GM12878 (cell line): Measurements from ENCODE around the gene UBASH3A. TPM values are rescaled to one million over a fixed set of nuclear protein-coding genes. Genes with fewer than 3 reads are reported as not detected.

ENCODE experiments used
- ATAC-seq: fragments of 200-7000 bp; cut with Tn5 transposase; 3 replicates; pipeline ENCODE4 v1.9.1; 2020; ENCODE audit warnings: mild to moderate bottlenecking, moderate library complexity
- BruUV-seq: library from RNA; stranded (reverse); fragments of 400-500 nt; replicated peaks from 2 replicates; lab custom pipeline; 2021; lab: Mats Ljungman, UMichigan
- CTCF ChIA-PET: fragments of 300-600 bp; sonication (Branson Sonifier 250); formaldehyde crosslinking; extraction: SDS; loops from one replicate; lab custom pipeline; 2021; ENCODE audit warnings: inconsistent platforms; lab: Yijun Ruan, JAX
- POLR2A ChIA-PET: fragments of 350-600 bp; formaldehyde crosslinking; extraction: SDS; loops from one replicate; lab custom pipeline; 2021; ENCODE audit warnings: inconsistent platforms; lab: Charles Lee
- RAD21 ChIA-PET: fragments of 300-600 bp; sonication (Branson Sonifier 250); formaldehyde crosslinking; loops from one replicate; lab custom pipeline; 2023; ENCODE audit warnings: antibody characterized with exemption; ENCODE audit not compliant: unreplicated experiment; lab: Charles Lee
- SMC1A ChIA-PET: fragments of 300-600 bp; sonication (Branson Sonifier 250); formaldehyde crosslinking; loops from one replicate; lab custom pipeline; 2023; ENCODE audit not compliant: unreplicated experiment, uncharacterized antibody; lab: Charles Lee
- DNase-seq: peaks from one replicate; pipeline ENCODE4 v3.0.0-alpha.2; 2011; ENCODE audit warnings: low read depth, low spot score
- FAIRE-seq: peaks from 3 replicates; lab custom pipeline; 2011; peaks lifted over from hg19 to GRCh38; lab: Jason Lieb, UNC
- H2AFZ ChIP-seq: 2 replicates; pipeline ENCODE4 v1.6.0; 2011; ENCODE audit warnings: low read depth, low read length, control low read depth; ENCODE audit not compliant: control insufficient read depth
- H3K27ac ChIP-seq: 2 replicates; pipeline ENCODE4 v1.5.1; 2011; ENCODE audit warnings: control low read depth; ENCODE audit not compliant: control insufficient read depth, insufficient read depth
- H3K27me3 ChIP-seq, 2 experiments: replicated peaks in 1 of 2; 2 replicates each; pipeline versions ENCODE4 v1.6.0 to v1.6.1; 2011; ENCODE audit warnings: low read length in 1 of 2; ENCODE audit not compliant: control insufficient read depth in 2 of 2, insufficient read depth in 2 of 2
- H3K36me3 ChIP-seq, 2 experiments: 2 replicates each; pipeline ENCODE4 v1.5.1; 2011; ENCODE audit warnings: low read length in 1 of 2; ENCODE audit not compliant: control insufficient read depth in 2 of 2, insufficient read depth in 2 of 2
- H3K4me1 ChIP-seq: 2 replicates; pipeline ENCODE4 v1.6.1; 2011; ENCODE audit warnings: mild to moderate bottlenecking, low read length, moderate library complexity, mixed read lengths; ENCODE audit not compliant: control insufficient read depth, insufficient read depth
- H3K4me2 ChIP-seq: 2 replicates; pipeline ENCODE4 v1.6.0; 2011; ENCODE audit warnings: control low read depth; ENCODE audit not compliant: control insufficient read depth, insufficient read depth
- H3K4me3 ChIP-seq: fragments of 200-600 bp; sonication (generic); 2 replicates; pipeline ENCODE4 v1.5.1; 2016
- H3K79me2 ChIP-seq: 2 replicates; pipeline ENCODE4 v1.6.0; 2011; ENCODE audit warnings: low read length; ENCODE audit not compliant: control insufficient read depth, insufficient read depth
- H3K9ac ChIP-seq: 2 replicates; pipeline ENCODE4 v1.8.0; 2011; ENCODE audit warnings: low read length, control low read depth, mixed read lengths; ENCODE audit not compliant: control insufficient read depth, insufficient read depth
- H3K9me3 ChIP-seq: replicated peaks from 3 replicates; pipeline ENCODE4 v1.5.1; 2011; ENCODE audit warnings: mild to moderate bottlenecking, low read length; ENCODE audit not compliant: control insufficient read depth, insufficient read depth
- H4K20me1 ChIP-seq: 2 replicates; pipeline ENCODE4 v1.6.0; 2011; ENCODE audit not compliant: control insufficient read depth, insufficient read depth
- CBX5 ChIP-seq: sonication (generic); IDR thresholded peaks from 2 replicates; pipeline ENCODE4 v1.6.1; 2016; ENCODE audit warnings: low read depth, moderate library complexity, mild to moderate bottlenecking, inconsistent platforms
- NFIC ChIP-seq: IDR thresholded peaks from 2 replicates; pipeline ENCODE4 v1.6.1; 2012; ENCODE audit warnings: low read depth, mild to moderate bottlenecking, inconsistent platforms, low read length, moderate library complexity
- ZNF217 ChIP-seq: fragments of 450-650 bp; IDR thresholded peaks from 2 replicates; pipeline ENCODE4 v1.6.1; 2017; ENCODE audit warnings: antibody characterized with exemption, mild to moderate bottlenecking
- WGBS: methylation state at CpG from one replicate; pipeline ENCODE4 v1.1.6; 2016; ENCODE audit warnings: low lambda C conversion rate; ENCODE audit not compliant: insufficient replicate concordance, insufficient coverage; ENCODE audit errors: missing lambda C conversion rate; 5-methylcytosine and 5-hydroxymethylcytosine counted together
- in situ Hi-C: fragments of 300-500 bp; cut with MboI; formaldehyde crosslinking; loops from 9 replicates; pipeline ENCODE4 v1.14.3; 2018; ENCODE audit warnings: mixed read lengths
- intact Hi-C: fragments of 100-400 bp; cut with micrococcal nuclease; formaldehyde crosslinking; loops from one replicate; pipeline ENCODE4 v1.14.2; 2022; ENCODE audit not compliant: unreplicated experiment
- polyA plus RNA-seq, 11 experiments: library from polyadenylated mRNA; depleted of rRNA in 4 of 11; unstranded in 6 of 11; stranded (reverse) in 5 of 11; fragments of >200 nt; fragmentation: Nextera tagmentation in 4 of 11; fragmentation: Illumina TruSeq in 1 of 11; extraction: Ambion mirVana in 4 of 11; extraction: Trizol in 1 of 11; gene quantifications; 1 replicate in 1 of 11; 2 replicates in 10 of 11; pipeline versions ENCODE4 v1.2.1 to v1.2.3, GENCODE V29; 2011 to 2016; ENCODE audit warnings: inconsistent platforms in 2 of 11, missing spikeins in 2 of 11, low read depth in 1 of 11
- total RNA-seq, 4 experiments: library from RNA; depleted of rRNA in 3 of 4; stranded (reverse); fragments of >200 nt in 3 of 4; fragmentation: Illumina TruSeq in 1 of 4; extraction: Trizol in 1 of 4; gene quantifications; 2 replicates each; pipeline versions ENCODE4 v1.2.1 to v1.2.3, GENCODE V29; 2013 to 2021

Gene UBASH3A
- total and polyA plus RNA-seq, 10 of the 15 experiments (the other 5 are each of a cell fraction or from before 2014, with no cell fraction given): 0.04 to 0.39 (median 0.23) TPM; not detected in 1

GRCh38 chr21:42446531-42446930 is 42.8 kb downstream of the UBASH3A start:
- WGBS: 51% methylated on average over 4 of the region's 4 CpGs
- ATAC-seq: no peak
- Histone ChIP-seq H3K9me3 (no peaks in the 10 kb centered on the region), H2AFZ (no peak overlapping the region), H3K79me2 (no peaks in the 10 kb centered on the region), H3K27ac (no peak overlapping the region), H3K4me1 (peaks cover 17% of the 10 kb centered on the region), H3K36me3 (no peaks in the 10 kb centered on the region), H3K9ac (no peak overlapping the region), H3K4me2 (no peak overlapping the region), H3K27me3 (no peaks in the 10 kb centered on the region), H3K4me3 (no peak overlapping the region), H4K20me1 (no peaks in the 10 kb centered on the region)
- ChIA-PET POLR2A (interaction anchor here (1.1 kb wide), 1 partner anchor 54 kb away, joined by 3 read pairs; no protein-coding TSS in a partner anchor), CTCF (interaction anchor here (0.9 to 2.8 kb wide), 10 partner anchors 14 to 301 kb away, joined by 3 to 19 read pairs (median 4); no protein-coding TSS in a partner anchor), SMC1A (interaction anchor here (0.8 to 2.1 kb wide), 10 partner anchors 21 to 301 kb away, joined by 3 to 8 read pairs (median 4); no protein-coding TSS in a partner anchor), RAD21 (interaction anchor here (0.9 to 2.0 kb wide), 8 partner anchors 21 to 282 kb away, joined by 3 to 8 read pairs (median 4); no protein-coding TSS in a partner anchor)
- no peak for DNase-seq
- FAIRE-seq: no peak
- intact Hi-C loops (no loop called here), in situ Hi-C loops (loop anchor here (5.0 kb wide), 2 partner anchors 69 to 139 kb away; no protein-coding TSS in a partner anchor)
- BruUV-seq: no TSS peak
- TF ChIP-seq CBX5: no peak
- no peak for TF ChIP-seq NFIC

- no TSS peak for BruUV-seq
- RAD21 ChIA-PET: interaction anchor here (1.0 to 2.0 kb wide), 6 partner anchors 20 to 283 kb away, joined by 3 to 8 read pairs (median 4); no protein-coding TSS in a partner anchor
- no peak for ATAC-seq
- CTCF ChIA-PET: interaction anchor here (1.0 to 2.8 kb wide), 6 partner anchors 14 to 189 kb away, joined by 3 to 19 read pairs (median 4); no protein-coding TSS in a partner anchor
- no peak overlapping the region for H3K27ac ChIP-seq
- in situ Hi-C loops (loop anchor here (5.0 kb wide), 2 partner anchors 70 to 140 kb away; no protein-coding TSS in a partner anchor), intact Hi-C loops (no loop called here)
- H3K4me3 ChIP-seq: no peak overlapping the region
- H3K9me3 ChIP-seq: no peaks in the 10 kb centered on the region
- no peaks in the 10 kb centered on the region for H3K79me2 ChIP-seq
- H3K9ac ChIP-seq: no peak overlapping the region
- H3K4me1 ChIP-seq: peaks cover 17% of the 10 kb centered on the region
- no peaks in the 10 kb centered on the region for H3K36me3 ChIP-seq
- no peak for TF ChIP-seq ZNF217
- no peak overlapping the region for H3K4me2 ChIP-seq
- no peak for FAIRE-seq
- H3K27me3 ChIP-seq: no peaks in the 10 kb centered on the region
- DNase-seq: no peak
- POLR2A ChIA-PET: interaction anchor here (1.1 kb wide), 1 partner anchor 54 kb away, joined by 3 read pairs; no protein-coding TSS in a partner anchor
- 54% methylated on average over 14 of the region's 14 CpGs for whole genome bisulfite sequencing
- H2AFZ ChIP-seq: no peak overlapping the region
- no peaks in the 10 kb centered on the region for H4K20me1 ChIP-seq
- SMC1A ChIA-PET: interaction anchor here (0.8 to 1.7 kb wide), 4 partner anchors 30 to 301 kb away, joined by 3 to 5 read pairs (median 4); no protein-coding TSS in a partner anchor
Measured at GRCh38 chr21:42447182-42447581, 43.5 kb downstream of the UBASH3A start.
